ENCODE results near the gene WASF2. TPM values are rescaled to one million over a fixed set of nuclear protein-coding genes. Genes with fewer than 3 reads are reported as not detected.

Gene WASF2
- total and polyA plus RNA-seq, 2 of the 13 experiments (the other 11 are each of a cell fraction or from before 2014, with no cell fraction given), result 10.4 to 27.7 TPM

GRCh38 chr1:27430903-27431600 is 58.9 kb downstream of the WASF2 start:
- H3K4me2 ChIP-seq (ENCODE audit: low read depth, low read length), result no peak overlapping the region
- H3K36me3 ChIP-seq (replicated peaks in 1 of 2; ENCODE audit: control insufficient read depth in 1 of 2, insufficient read depth in 2 of 2, low read length in 2 of 2), result peaks cover 10 to 27% of the 10 kb centered on the region in 2 experiments
- ChIA-PET POLR2A (interaction anchor here (0.5 kb wide), 1 partner anchor 276 kb away, joined by 5 read pairs; the partner anchor contains the start of gene SLC9A1), CTCF (ENCODE audit: low intra/inter-chr PET ratio, low total read pairs) (no interaction called here)
- DNase-seq (ENCODE audit: low spot score) (no peak), ATAC-seq (no peak), FAIRE-seq (no peak)
- H3K27me3 ChIP-seq (ENCODE audit: control insufficient read depth in 1 of 2, insufficient read depth in 2 of 2, low read length in 2 of 2), result no peaks in the 10 kb centered on the region
- intact Hi-C loops (cut with micrococcal nuclease; ENCODE audit: unreplicated experiment), result no loop called here
- no peak for TF ChIP-seq PLSCR1 (CRISPR knock-in tag; IDR thresholded peaks at IDR 0.05; ENCODE audit: borderline replicate concordance)
- in situ Hi-C loops (cut with HindIII; ENCODE audit: extremely low pct_ligation_motif_present, low pct_unique_long_range_greater_than_20kb), result no loop called here
- H2AFZ ChIP-seq (ENCODE audit: low read length), result no peak overlapping the region
- H3K4me3 ChIP-seq (replicated peaks in 1 of 3; ENCODE audit: insufficient read depth in 1 of 3, low read depth in 2 of 3, low read length in 3 of 3), result no peak overlapping the region
- peaks cover 43% of the 10 kb centered on the region for H3K4me1 ChIP-seq (ENCODE audit: insufficient read depth, low read length)
- no TSS peak for BruUV-seq (replicated peaks)
- 84% methylated on average over 1 of the region's 1 CpG for WGBS (ENCODE audit: low lambda C conversion rate)
- no peaks in the 10 kb centered on the region for H3K9me3 ChIP-seq (ENCODE audit: low read length)
- peaks cover 4% of the 10 kb centered on the region for H4K20me1 ChIP-seq (ENCODE audit: insufficient read depth, low read length)
- no peak overlapping the region for H3K9ac ChIP-seq (ENCODE audit: insufficient read depth, low read depth, low read length)
- peaks cover 36% of the 10 kb centered on the region for H3K79me2 ChIP-seq (ENCODE audit: insufficient read depth, low read length)
- no peak overlapping the region for H3K27ac ChIP-seq (ENCODE audit: extremely low read length, insufficient read depth, low read length)

GRCh38 chr1:27429029-27429425 is 60.9 kb downstream of the WASF2 start:
- no peak overlapping the region for H3K4me2 ChIP-seq (ENCODE audit: low read depth, low read length)
- peaks cover 14 to 34% of the 10 kb centered on the region in 2 experiments for H3K36me3 ChIP-seq (replicated peaks in 1 of 2; ENCODE audit: control insufficient read depth in 1 of 2, insufficient read depth in 2 of 2, low read length in 2 of 2)
- H3K79me2 ChIP-seq (ENCODE audit: insufficient read depth, low read length), result peaks cover 24% of the 10 kb centered on the region
- no peak overlapping the region for H3K4me3 ChIP-seq (replicated peaks in 1 of 3; ENCODE audit: insufficient read depth in 1 of 3, low read depth in 2 of 3, low read length in 3 of 3)
- H3K9ac ChIP-seq (ENCODE audit: insufficient read depth, low read depth, low read length), result no peak overlapping the region
- intact Hi-C loops (cut with micrococcal nuclease; ENCODE audit: unreplicated experiment) (no loop called here), in situ Hi-C loops (cut with HindIII; ENCODE audit: extremely low pct_ligation_motif_present, low pct_unique_long_range_greater_than_20kb) (no loop called here)
- H4K20me1 ChIP-seq (ENCODE audit: insufficient read depth, low read length), result peaks cover 4% of the 10 kb centered on the region
- DNase-seq (ENCODE audit: low spot score), result no peak
- TF ChIP-seq ZNF784 (CRISPR knock-in tag; IDR thresholded peaks at IDR 0.05; ENCODE audit: borderline replicate concordance), result no peak
- TF ChIP-seq LBX2 (CRISPR knock-in tag; IDR thresholded peaks at IDR 0.05; ENCODE audit: borderline replicate concordance), result no peak
- TF ChIP-seq HOXD1 (CRISPR knock-in tag; IDR thresholded peaks at IDR 0.05), result no peak
- TF ChIP-seq ZNF556 (CRISPR knock-in tag; IDR thresholded peaks at IDR 0.05; ENCODE audit: borderline replicate concordance), result no peak
- no peak for TF ChIP-seq AFF4 (CRISPR knock-in tag; IDR thresholded peaks at IDR 0.05)
- no peak for TF ChIP-seq FOXK2 (IDR thresholded peaks at IDR 0.05)
- CTCF ChIA-PET (ENCODE audit: low intra/inter-chr PET ratio, low total read pairs), result no interaction called here
- 68% methylated on average over 2 of the region's 2 CpGs for WGBS (ENCODE audit: low lambda C conversion rate)
- H3K9me3 ChIP-seq (ENCODE audit: low read length), result no peaks in the 10 kb centered on the region
- no peak overlapping the region for H2AFZ ChIP-seq (ENCODE audit: low read length)
- no peak for ATAC-seq
- H3K27ac ChIP-seq (ENCODE audit: extremely low read length, insufficient read depth, low read length), result peak overlapping the region; percentile 71
- BruUV-seq (replicated peaks), result no TSS peak
- H3K27me3 ChIP-seq (ENCODE audit: control insufficient read depth in 1 of 2, insufficient read depth in 2 of 2, low read length in 2 of 2), result no peaks in the 10 kb centered on the region
- POLR2A ChIA-PET, result interaction anchor here (1.6 kb wide), 1 partner anchor 62 kb away, joined by 4 read pairs; no protein-coding TSS in a partner anchor
- peaks cover 38% of the 10 kb centered on the region for H3K4me1 ChIP-seq (ENCODE audit: insufficient read depth, low read length)
- FAIRE-seq, result no peak
